GM08714 (cell line): Measurements from ENCODE around the gene ANKS1A.
"Not testable (repeated sequence)": the region's sequence is repeated elsewhere in the genome, so short reads cannot be mapped to it uniquely, and the experiment has no call there.

Experiments used
- H3K4me3 ChIP-seq: fragments of 200-500 bp; sonication (Bioruptor generic); 2 replicates; pipeline ENCODE4 v1.5.1; 2014; ENCODE audit warnings: mild to moderate bottlenecking, low read length, inconsistent platforms
- ZNF274 ChIP-seq: IDR thresholded peaks from 2 replicates; pipeline ENCODE4 v1.6.1; 2012; ENCODE audit warnings: mild to moderate bottlenecking, low read depth, low read length

The ANKS1A gene

GRCh38 chr6:34888874-34889555, at the start of gene ANKS1A:
ANKS1A (plus strand) TSS chr6:34889255; CDS start chr6:34889403, 148 bp downstream.
- H3K4me3 ChIP-seq: peak within 1 kb of the TSS; percentile 82
- TF ChIP-seq ZNF274: no peak

GRCh38 chr6:34839666-34840352, 49.2 kb upstream of the ANKS1A start:
- no peak overlapping the region for H3K4me3 ChIP-seq
- no peak for TF ChIP-seq ZNF274

GRCh38 chr6:34849066-34849465, 40.0 kb upstream of the ANKS1A start:
- not testable (repeated sequence) for H3K4me3 ChIP-seq

- TF ChIP-seq ZNF274: no peak
- H3K4me3 ChIP-seq: no peak overlapping the region
Measured at GRCh38 chr6:34851361-34851760, 37.7 kb upstream of the ANKS1A start.

- no peak for TF ChIP-seq ZNF274
- no peak overlapping the region for H3K4me3 ChIP-seq
Measured at GRCh38 chr6:34852406-34853085, 36.5 kb upstream of the ANKS1A start.

GRCh38 chr6:34855463-34855862, 33.6 kb upstream of the ANKS1A start:
- TF ChIP-seq ZNF274: no peak
- no peak overlapping the region for H3K4me3 ChIP-seq

GRCh38 chr6:34858681-34859080, 30.4 kb upstream of the ANKS1A start:
- no peak overlapping the region for H3K4me3 ChIP-seq
- TF ChIP-seq ZNF274: no peak

GRCh38 chr6:34859951-34860350, 29.1 kb upstream of the ANKS1A start:
- no peak for TF ChIP-seq ZNF274

GRCh38 chr6:34860776-34861175, 28.3 kb upstream of the ANKS1A start:
- no peak overlapping the region for H3K4me3 ChIP-seq
- TF ChIP-seq ZNF274: no peak

More at GRCh38 chr6:34859951-34860350, 29.1 kb upstream of the ANKS1A start:
- H3K4me3 ChIP-seq: no peak overlapping the region

GRCh38 chr6:34864007-34864406, 25.0 kb upstream of the ANKS1A start:
- no peak for TF ChIP-seq ZNF274
- H3K4me3 ChIP-seq: no peak overlapping the region

- no peak overlapping the region for H3K4me3 ChIP-seq
- no peak for TF ChIP-seq ZNF274
Measured at GRCh38 chr6:34865107-34865506, 23.9 kb upstream of the ANKS1A start.

GRCh38 chr6:34866509-34866908, 22.5 kb upstream of the ANKS1A start:
- TF ChIP-seq ZNF274: no peak
- H3K4me3 ChIP-seq: no peak overlapping the region

- no peak for TF ChIP-seq ZNF274
- H3K4me3 ChIP-seq: no peak overlapping the region
Measured at GRCh38 chr6:34867484-34867883, 21.6 kb upstream of the ANKS1A start.

- TF ChIP-seq ZNF274: no peak
- no peak overlapping the region for H3K4me3 ChIP-seq
Measured at GRCh38 chr6:34871853-34872252, 17.2 kb upstream of the ANKS1A start.

- no peak overlapping the region for H3K4me3 ChIP-seq
- TF ChIP-seq ZNF274: no peak
Measured at GRCh38 chr6:34872332-34872731, 16.7 kb upstream of the ANKS1A start.
